IMR-90 (cell line): ENCODE measurements around the gene ASB7. TPM values are rescaled to one million over a fixed set of nuclear protein-coding genes. Genes with fewer than 3 reads are reported as not detected.

Experiments
- ATAC-seq: fragments of 200-7000 bp; cut with Tn5 transposase; 2 replicates; pipeline ENCODE4 v1.9.1; 2020; ENCODE audit warnings: low read depth, mild to moderate bottlenecking, moderate library complexity
- BruUV-seq: library from RNA; stranded (reverse); fragments of 400-500 nt; replicated peaks from 2 replicates; lab custom pipeline; 2021; lab: Mats Ljungman, UMichigan
- CTCF ChIA-PET: fragments of 300-600 bp; formaldehyde crosslinking; extraction: SDS; loops from one replicate; lab custom pipeline; 2021; ENCODE audit warnings: antibody characterized with exemption; lab: Yijun Ruan, JAX
- POLR2A ChIA-PET: fragments of 300-600 bp; sonication (Branson Sonifier 250); formaldehyde crosslinking; loops from one replicate; lab custom pipeline; 2022; ENCODE audit warnings: antibody characterized with exemption; ENCODE audit not compliant: unreplicated experiment; lab: Charles Lee
- DNase-seq: peaks from one replicate; pipeline ENCODE4 v3.0.0; 2013
- H2AFZ ChIP-seq: replicated peaks from 2 replicates; pipeline ENCODE3; 2013; ENCODE audit warnings: low read length, mild to moderate bottlenecking; ENCODE audit not compliant: poor library complexity
- H2AK5ac ChIP-seq: 2 replicates; pipeline ENCODE4 v1.6.1; 2013; ENCODE audit warnings: low read depth, low read length, inconsistent platforms
- H2AK9ac ChIP-seq: replicated peaks from 2 replicates; pipeline ENCODE3; 2013; ENCODE audit warnings: mild to moderate bottlenecking, low read depth, low read length, moderate library complexity; ENCODE audit not compliant: poor library complexity
- H2BK120ac ChIP-seq: 2 replicates; pipeline ENCODE4 v1.6.1; 2013; ENCODE audit warnings: low read depth, low read length, inconsistent platforms
- H2BK15ac ChIP-seq: 3 replicates; pipeline ENCODE4 v1.6.1; 2013; ENCODE audit warnings: low read depth, low read length, inconsistent platforms
- H2BK20ac ChIP-seq: 2 replicates; pipeline ENCODE4 v1.6.1; 2013; ENCODE audit warnings: low read depth, mild to moderate bottlenecking, inconsistent platforms, low read length, moderate library complexity
- H2BK5ac ChIP-seq: 2 replicates; pipeline ENCODE4 v1.6.1; 2013; ENCODE audit warnings: mild to moderate bottlenecking, low read depth, low read length, inconsistent platforms; ENCODE audit not compliant: poor library complexity, severe bottlenecking
- H3K14ac ChIP-seq: replicated peaks from 2 replicates; pipeline ENCODE4 v1.6.1; 2013; ENCODE audit warnings: low read depth, low read length, inconsistent platforms
- H3K18ac ChIP-seq: 2 replicates; pipeline ENCODE4 v1.6.1; 2013; ENCODE audit warnings: low read depth, low read length, control low read depth
- H3K23ac ChIP-seq: 2 replicates; pipeline ENCODE4 v1.6.1; 2013; ENCODE audit warnings: low read depth, low read length, inconsistent platforms
- H3K27ac ChIP-seq: 2 replicates; pipeline ENCODE4 v1.5.1; 2013; ENCODE audit warnings: mild to moderate bottlenecking, control low read depth, low read length; ENCODE audit not compliant: insufficient read depth
- H3K27me3 ChIP-seq: 2 replicates; pipeline ENCODE4 v1.6.1; 2013; ENCODE audit warnings: low read length; ENCODE audit not compliant: control insufficient read depth, insufficient read depth
- H3K36me3 ChIP-seq: 2 replicates; pipeline ENCODE4 v1.6.1; 2013; ENCODE audit warnings: low read length, mixed read lengths; ENCODE audit not compliant: control insufficient read depth, insufficient read depth
- H3K4ac ChIP-seq: 2 replicates; pipeline ENCODE4 v1.6.1; 2013; ENCODE audit warnings: low read depth, low read length, inconsistent platforms
- H3K4me1 ChIP-seq: 2 replicates; pipeline ENCODE4 v1.6.1; 2013; ENCODE audit warnings: low read length, mixed read lengths; ENCODE audit not compliant: control insufficient read depth, insufficient read depth
- H3K4me2 ChIP-seq: 2 replicates; pipeline ENCODE4 v1.6.1; 2013; ENCODE audit warnings: low read depth, mild to moderate bottlenecking, control low read depth, low read length, moderate library complexity
- H3K4me3 ChIP-seq: 2 replicates; pipeline ENCODE4 v1.5.1; 2013; ENCODE audit warnings: low read depth, mild to moderate bottlenecking, control low read depth, low read length, moderate library complexity; ENCODE audit not compliant: insufficient read depth
- H3K56ac ChIP-seq: 2 replicates; pipeline ENCODE4 v1.6.1; 2013; ENCODE audit warnings: low read length, inconsistent platforms; ENCODE audit not compliant: insufficient read depth; ENCODE audit errors: extremely low read depth
- H3K79me1 ChIP-seq, 2 experiments: 2 replicates each; pipeline ENCODE4 v1.6.1; 2013; ENCODE audit warnings: low read length in 2 of 2, inconsistent platforms in 1 of 2, low read depth in 1 of 2
- H3K9ac ChIP-seq: 2 replicates; pipeline ENCODE4 v1.6.1; 2013; ENCODE audit warnings: low read depth, low read length, control low read depth
- H3K9me1 ChIP-seq: 2 replicates; pipeline ENCODE4 v1.6.1; 2013; ENCODE audit warnings: low read length, inconsistent platforms; ENCODE audit not compliant: insufficient read depth
- H3K9me3 ChIP-seq: 2 replicates; pipeline ENCODE4 v1.6.1; 2013; ENCODE audit warnings: low read length; ENCODE audit not compliant: control insufficient read depth, insufficient read depth
- H4K20me1 ChIP-seq: 2 replicates; pipeline ENCODE4 v1.6.1; 2013; ENCODE audit warnings: low read length, inconsistent platforms; ENCODE audit not compliant: insufficient read depth
- H4K5ac ChIP-seq: 2 replicates; pipeline ENCODE4 v1.6.1; 2013; ENCODE audit warnings: mild to moderate bottlenecking, low read depth, low read length, control low read depth
- H4K8ac ChIP-seq, 2 experiments: 2 replicates each; pipeline ENCODE4 v1.6.1; 2013; ENCODE audit warnings: low read depth in 2 of 2, low read length in 2 of 2, control low read depth in 1 of 2, inconsistent platforms in 1 of 2
- H4K91ac ChIP-seq: 2 replicates; pipeline ENCODE4 v1.6.1; 2013; ENCODE audit warnings: low read depth, low read length, inconsistent platforms; ENCODE audit not compliant: insufficient read depth
- CEBPB ChIP-seq: IDR thresholded peaks from 2 replicates; pipeline ENCODE4 v1.6.1; 2012; ENCODE audit warnings: low read depth, low read length, improper control_type of control experiment
- CHD1 ChIP-seq: IDR thresholded peaks from 2 replicates; pipeline ENCODE4 v1.6.1; 2012; ENCODE audit warnings: low read depth, low read length, improper control_type of control experiment
- MAFK ChIP-seq: IDR thresholded peaks from 2 replicates; pipeline ENCODE4 v1.6.1; 2012; ENCODE audit warnings: low read depth, low read length, improper control_type of control experiment
- RFX5 ChIP-seq: IDR thresholded peaks from 2 replicates; pipeline ENCODE4 v1.8.0; 2012; ENCODE audit warnings: low read depth, mild to moderate bottlenecking, low read length, moderate library complexity
- USF2 ChIP-seq: fragments of 150-350 bp; IDR thresholded peaks from 2 replicates; pipeline ENCODE4 v1.6.1; 2017; ENCODE audit warnings: mild to moderate bottlenecking, antibody characterized with exemption, low read length, low read depth
- WGBS, 2 experiments: methylation state at CpG; one replicate each; pipeline versions ENCODE4 v1.1.5 to v1.1.7; 2013; ENCODE audit warnings: missing lambda C conversion rate in 2 of 2; ENCODE audit not compliant: insufficient read length in 1 of 2; ENCODE audit errors: extremely low coverage in 2 of 2; 5-methylcytosine and 5-hydroxymethylcytosine counted together
- dilution Hi-C: fragments of 300-500 bp; cut with HindIII; formaldehyde crosslinking; loops from one replicate; pipeline ENCODE4 v1.14.3; 2018; ENCODE audit warnings: low sequenced_read_pairs; ENCODE audit not compliant: unreplicated experiment
- in situ Hi-C: fragments of 300-500 bp; cut with MboI; formaldehyde crosslinking; loops from 3 replicates; pipeline ENCODE4 v1.14.3; 2019; ENCODE audit warnings: low sequenced_read_pairs, inconsistent platforms, mixed read lengths
- intact Hi-C: fragments of 100-400 bp; cut with micrococcal nuclease; formaldehyde crosslinking; loops from 2 replicates; pipeline ENCODE4 v1.10.0; 2022
- polyA plus RNA-seq, 3 experiments: library from polyadenylated mRNA; depleted of rRNA; stranded (reverse); fragments of >200 nt; gene quantifications; 2 replicates each; pipeline ENCODE4 v1.2.3, GENCODE V29; 2012; ENCODE audit warnings: low replicate concordance in 1 of 3
- total RNA-seq: library from RNA; depleted of rRNA; stranded (reverse); fragments of >200 nt; gene quantifications from 2 replicates; pipeline ENCODE4 v1.2.3, GENCODE V29; 2012

Gene ASB7
- total and polyA plus RNA-seq, 2 of the 4 experiments (the other 2 are of a cell fraction), result 7.7 to 16.7 TPM

- H3K14ac ChIP-seq, result no peak overlapping the region
- no peaks in the 10 kb centered on the region for H3K36me3 ChIP-seq
- no peak overlapping the region for H2AK9ac ChIP-seq
- no peak for TF ChIP-seq CEBPB
- no peak for TF ChIP-seq MAFK
- TF ChIP-seq CHD1, result no peak
- no peak for TF ChIP-seq RFX5
- TF ChIP-seq USF2, result no peak
- no peak overlapping the region for H2AFZ ChIP-seq
- no peak overlapping the region for H3K56ac ChIP-seq
- CTCF ChIA-PET, result interaction anchor here (0.5 to 0.6 kb wide), 2 partner anchors 67 to 440 kb away, joined by 3 read pairs; no protein-coding TSS in a partner anchor
- H3K79me1 ChIP-seq, result no peaks in the 10 kb centered on the region
- no peak overlapping the region for H2BK15ac ChIP-seq
- no peak overlapping the region for H3K4me3 ChIP-seq
- no peak overlapping the region for H4K8ac ChIP-seq
- H2BK20ac ChIP-seq, result no peak overlapping the region
- intact Hi-C loops (no loop called here), in situ Hi-C loops (no loop called here), dilution Hi-C loops (no loop called here)
- no peak overlapping the region for H2BK120ac ChIP-seq
- no peak overlapping the region for H3K18ac ChIP-seq
- no peaks in the 10 kb centered on the region for H3K4me1 ChIP-seq
- H3K4me2 ChIP-seq, result no peak overlapping the region
- no peaks in the 10 kb centered on the region; the same call in none of the 2 replicates for H3K27me3 ChIP-seq
- DNase-seq, result no peak
- H4K5ac ChIP-seq, result no peak overlapping the region
- POLR2A ChIA-PET, result no interaction called here
- H3K9ac ChIP-seq, result no peak overlapping the region
- no peak overlapping the region for H3K27ac ChIP-seq
- no peaks in the 10 kb centered on the region for H4K20me1 ChIP-seq
- no peak overlapping the region for H3K4ac ChIP-seq
- no peak overlapping the region for H2BK5ac ChIP-seq
- H3K23ac ChIP-seq, result no peak overlapping the region
- no TSS peak for BruUV-seq
- H3K9me3 ChIP-seq, result no peaks in the 10 kb centered on the region; the same call in 1 of the 2 replicates
- no peak for ATAC-seq
- no peaks in the 10 kb centered on the region for H3K9me1 ChIP-seq
- no peak overlapping the region for H2AK5ac ChIP-seq
- H4K91ac ChIP-seq, result peak overlapping the region; percentile 1; the same call in 1 of the 2 replicates
- 100% methylated on average over 2 of the region's 6 CpGs; no CpG with 5 or more reads in 1 of the 2 experiments for WGBS, 2 experiments
Measured at GRCh38 chr15:100680726-100681125, 78.3 kb downstream of the ASB7 start.
